ENCODE results near the gene GRIN2A.

DNA sequence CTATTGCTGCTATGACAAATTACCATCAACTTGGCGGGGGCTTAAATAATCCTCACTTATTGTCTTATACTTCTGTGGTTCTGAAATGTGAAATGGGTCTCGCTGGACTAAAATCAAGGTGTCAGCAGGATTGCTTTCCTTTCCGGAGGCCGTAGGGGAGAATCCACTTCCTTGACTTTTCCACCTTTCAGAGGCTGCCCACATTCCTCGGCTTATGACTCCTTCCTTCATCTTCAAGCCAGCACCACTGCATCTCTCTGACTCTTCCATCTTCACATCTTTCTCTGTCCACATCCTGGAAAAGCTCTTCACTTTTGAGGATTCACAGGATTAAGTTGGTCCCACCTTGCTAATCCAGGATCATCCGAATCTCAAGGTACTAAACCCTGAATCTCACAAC, 217.8 kb downstream of the GRIN2A start:
- TF ChIP-seq, protein P1, sequence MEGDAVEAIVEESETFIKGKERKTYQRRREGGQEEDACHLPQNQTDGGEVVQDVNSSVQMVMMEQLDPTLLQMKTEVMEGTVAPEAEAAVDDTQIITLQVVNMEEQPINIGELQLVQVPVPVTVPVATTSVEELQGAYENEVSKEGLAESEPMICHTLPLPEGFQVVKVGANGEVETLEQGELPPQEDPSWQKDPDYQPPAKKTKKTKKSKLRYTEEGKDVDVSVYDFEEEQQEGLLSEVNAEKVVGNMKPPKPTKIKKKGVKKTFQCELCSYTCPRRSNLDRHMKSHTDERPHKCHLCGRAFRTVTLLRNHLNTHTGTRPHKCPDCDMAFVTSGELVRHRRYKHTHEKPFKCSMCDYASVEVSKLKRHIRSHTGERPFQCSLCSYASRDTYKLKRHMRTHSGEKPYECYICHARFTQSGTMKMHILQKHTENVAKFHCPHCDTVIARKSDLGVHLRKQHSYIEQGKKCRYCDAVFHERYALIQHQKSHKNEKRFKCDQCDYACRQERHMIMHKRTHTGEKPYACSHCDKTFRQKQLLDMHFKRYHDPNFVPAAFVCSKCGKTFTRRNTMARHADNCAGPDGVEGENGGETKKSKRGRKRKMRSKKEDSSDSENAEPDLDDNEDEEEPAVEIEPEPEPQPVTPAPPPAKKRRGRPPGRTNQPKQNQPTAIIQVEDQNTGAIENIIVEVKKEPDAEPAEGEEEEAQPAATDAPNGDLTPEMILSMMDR (IDR thresholded peaks at IDR 0.05) = no peak
- no peak for TF ChIP-seq POLR2A (IDR thresholded peaks at IDR 0.05)
